DMS 273 (cell line): ENCODE results near the gene SCAPER.
"Not testable (repeated sequence)": the region's sequence is repeated elsewhere in the genome, so short reads cannot be mapped to it uniquely, and the experiment has no call there.

ENCODE experiments used
- DNase-seq: peaks from one replicate; lab custom pipeline; 2025; ENCODE audit not compliant: unreplicated experiment; lab: John Stamatoyannopoulos, UW

Gene SCAPER

GRCh38 chr15:76916369-76916768 is 11.2 kb upstream of the SCAPER start:
- DNase-seq = no peak

GRCh38 chr15:76913737-76914136 is 8.6 kb upstream of the SCAPER start:
- no peak for DNase-seq

GRCh38 chr15:76912430-76912829 is 7.3 kb upstream of the SCAPER start:
- no peak for DNase-seq

GRCh38 chr15:76905855-76906254 is 715 bp upstream of the SCAPER start:
- DNase-seq = peak; percentile 54

- DNase-seq = peak; percentile 74
Measured at GRCh38 chr15:76904461-76905012, 603 bp downstream of the SCAPER start.

- DNase-seq = peak; percentile 19
Measured at GRCh38 chr15:76903251-76903681, 1.9 kb downstream of the SCAPER start.

GRCh38 chr15:76901965-76902364 is 3.2 kb downstream of the SCAPER start:
- no peak for DNase-seq

- DNase-seq = not testable (repeated sequence)
Measured at GRCh38 chr15:76899931-76900310, 5.2 kb downstream of the SCAPER start.

- not testable (repeated sequence) for DNase-seq
Measured at GRCh38 chr15:76899176-76899930, 5.8 kb downstream of the SCAPER start.

GRCh38 chr15:76898102-76898501 is 7.0 kb downstream of the SCAPER start:
- DNase-seq = no peak

- DNase-seq = no peak
Measured at GRCh38 chr15:76894174-76894573, 11.0 kb downstream of the SCAPER start.

GRCh38 chr15:76892836-76893235 is 12.3 kb downstream of the SCAPER start:
- not testable (repeated sequence) for DNase-seq

GRCh38 chr15:76887280-76888141 is 17.6 kb downstream of the SCAPER start:
- not testable (repeated sequence) for DNase-seq

GRCh38 chr15:76885212-76885611 is 19.9 kb downstream of the SCAPER start:
- DNase-seq = no peak

- DNase-seq = no peak
Measured at GRCh38 chr15:76875911-76876310, 29.2 kb downstream of the SCAPER start.

- DNase-seq = not testable (repeated sequence)
Measured at GRCh38 chr15:76873066-76873465, 32.1 kb downstream of the SCAPER start.

- DNase-seq = no peak
Measured at GRCh38 chr15:76871930-76872329, 33.2 kb downstream of the SCAPER start.

GRCh38 chr15:76868740-76869139 is 36.4 kb downstream of the SCAPER start:
- DNase-seq = no peak

GRCh38 chr15:76866716-76867321 is 38.3 kb downstream of the SCAPER start:
- DNase-seq = peak; percentile 47

GRCh38 chr15:76866008-76866407 is 39.1 kb downstream of the SCAPER start:
- no peak for DNase-seq

GRCh38 chr15:76865548-76865991 is 39.6 kb downstream of the SCAPER start:
- DNase-seq = no peak
